Activated naive CD4-positive, alpha-beta T cell treated with Interleukin-2 at 50 U/mL for 16 hours (primary cell): ENCODE measurements around the gene CDRT4.

ENCODE experiments used
- DNase-seq: peaks from one replicate; pipeline ENCODE4 v3.0.0-alpha.2; 2020

Gene CDRT4

DNA sequence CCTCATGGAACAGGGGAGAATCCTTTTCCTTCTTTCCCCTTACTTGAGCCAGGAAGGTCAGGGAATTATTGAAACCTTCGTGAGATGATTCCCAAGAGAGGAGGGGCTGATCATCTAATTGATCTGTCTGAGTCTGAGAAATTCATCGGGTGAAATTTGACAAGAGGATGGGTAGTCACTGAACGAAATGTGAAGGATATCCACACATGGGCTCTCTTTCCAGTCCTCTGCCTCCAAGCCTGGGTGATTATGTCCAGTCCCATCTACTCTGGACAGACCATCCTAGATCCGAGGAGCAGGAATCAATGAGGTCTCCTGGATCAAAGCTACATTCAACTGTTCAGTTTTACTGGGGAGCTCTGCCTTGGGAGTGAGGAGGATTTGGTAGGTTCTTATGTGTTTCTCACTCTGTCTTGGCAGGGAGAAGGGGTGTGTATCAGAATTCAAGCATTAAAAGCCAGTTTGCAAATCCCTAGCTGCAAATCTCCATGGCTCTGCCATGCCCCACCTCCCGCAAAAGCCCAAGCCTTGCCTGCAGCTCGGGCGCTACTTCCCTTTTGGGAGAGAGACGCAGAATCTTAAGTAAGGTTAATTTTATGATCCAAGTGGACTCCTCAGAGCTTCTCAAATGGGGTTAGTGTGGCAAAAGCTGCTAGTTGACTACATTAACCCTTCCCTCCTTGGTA is 78.9 kb downstream of the CDRT4 start:
- no peak for DNase-seq

DNA sequence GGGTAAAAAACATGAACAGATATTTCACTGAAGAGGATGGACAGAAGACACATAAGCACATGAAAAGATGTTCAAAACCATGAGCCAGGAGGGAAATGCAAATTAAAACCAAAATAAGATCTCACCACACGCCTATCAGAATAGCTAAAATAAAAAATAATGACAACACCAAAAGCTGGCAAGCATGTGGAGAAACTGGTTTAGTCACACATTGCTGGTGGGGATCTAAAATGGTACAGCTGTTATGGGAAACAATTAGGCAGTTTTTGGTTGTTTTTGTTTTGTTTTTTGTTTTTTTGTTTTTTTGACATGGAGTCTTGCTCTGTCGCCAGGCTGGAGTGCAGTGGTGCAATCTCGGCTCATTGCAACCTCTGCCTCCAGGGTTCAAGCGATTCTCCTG is 81.3 kb downstream of the CDRT4 start:
- no peak for DNase-seq
